Islet precursor cell (in vitro differentiated cells): ENCODE results near the gene ERMARD.

Experiments
- DNase-seq: peaks from one replicate; pipeline ENCODE4 v3.0.0-alpha.2; 2018

Gene ERMARD

DNA sequence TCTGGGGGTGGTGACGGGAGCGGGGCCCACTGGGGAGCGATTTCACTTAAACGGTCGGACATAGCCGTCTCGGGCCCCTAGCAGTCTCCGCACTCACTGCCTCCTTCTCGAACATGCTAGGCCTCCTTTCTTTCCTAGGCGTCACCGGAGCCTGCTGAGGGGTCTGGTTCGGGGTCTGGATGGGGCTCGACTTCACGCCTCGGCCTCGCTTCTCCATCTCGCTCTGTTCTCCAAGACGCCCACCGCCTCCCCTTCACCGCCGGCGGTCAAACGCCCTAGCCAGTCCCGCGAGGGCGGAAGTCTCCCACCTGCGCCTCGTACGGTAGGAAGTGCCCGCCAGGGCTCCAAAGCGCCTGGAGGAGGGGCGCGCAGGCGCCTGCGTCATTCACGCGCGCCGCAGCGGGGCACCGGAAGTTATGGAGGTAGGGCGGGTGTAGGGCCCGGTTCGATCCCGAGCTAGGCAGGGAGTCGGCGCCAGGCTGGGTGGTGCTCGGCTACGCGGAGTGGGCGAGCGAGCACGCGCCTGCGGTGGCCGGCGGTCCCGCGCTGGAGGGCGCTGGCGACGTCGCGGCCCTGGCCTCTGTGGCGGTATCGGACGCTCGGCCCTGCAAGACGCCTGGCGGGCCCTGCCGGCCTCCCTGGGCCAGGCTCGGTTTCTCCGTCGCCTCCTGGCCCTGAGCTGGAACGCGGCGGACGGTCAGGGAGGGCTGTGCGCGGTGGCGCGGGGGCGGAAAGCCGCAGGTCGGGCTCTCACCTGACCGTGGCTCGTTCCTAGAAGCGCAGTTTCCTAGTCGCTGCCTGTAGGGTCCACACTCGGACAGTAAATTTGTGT, at the start of gene ERMARD, which contains the start of gene DYNLT2:
Gene ERMARD, plus strand, starts transcription at position 381 of the 832 bp plus-strand sequence. Its CDS starts 36 bp downstream, at position 417.
Gene DYNLT2, minus strand, starts transcription at position 331 of the 832 bp plus-strand sequence. Its CDS starts 114 bp downstream, at position 217.
- peak; percentile 98 for DNase-seq

DNA sequence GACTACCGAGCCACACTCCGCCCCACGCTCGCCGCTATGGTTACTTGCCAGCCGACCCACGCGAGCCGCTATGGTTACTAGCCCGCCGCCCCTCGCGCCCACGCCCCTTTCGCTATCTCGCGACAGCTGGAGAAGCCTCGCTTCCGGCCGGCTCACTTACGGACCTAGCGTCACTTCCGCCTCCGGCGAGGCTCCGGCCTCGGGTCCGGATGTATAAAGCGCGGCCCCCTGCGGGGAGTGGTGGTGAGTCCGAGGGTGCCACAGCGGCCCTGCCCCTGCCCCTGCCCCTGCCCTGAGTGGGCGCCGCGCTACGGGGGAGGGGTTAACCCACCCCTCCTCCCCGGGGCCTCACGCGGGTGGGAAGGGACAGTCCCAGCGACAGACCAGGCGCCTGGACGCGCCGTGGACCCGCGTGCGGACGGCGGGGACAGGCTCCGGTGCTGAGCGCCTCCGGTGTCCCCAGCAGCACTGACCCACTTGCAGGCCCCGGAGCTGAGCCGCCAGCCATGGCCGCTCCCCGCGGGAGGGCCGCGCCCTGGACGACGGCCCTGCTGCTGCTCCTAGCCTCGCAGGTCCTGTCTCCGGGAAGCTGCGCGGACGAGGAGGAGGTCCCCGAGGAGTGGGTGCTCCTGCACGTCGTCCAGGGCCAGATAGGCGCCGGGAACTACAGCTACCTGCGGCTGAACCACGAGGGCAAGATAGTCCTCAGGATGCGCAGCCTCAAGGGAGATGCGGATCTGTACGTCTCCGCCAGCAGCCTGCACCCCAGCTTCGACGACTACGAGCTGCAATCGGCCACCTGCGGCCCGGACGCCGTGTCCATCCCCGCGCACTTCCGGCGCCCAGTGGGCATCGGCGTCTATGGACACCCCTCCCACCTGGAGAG, 49.2 kb upstream of the ERMARD start, which contains the start of the genes C6orf120 and WDR27:
Gene C6orf120, plus strand, starts transcription at position 173 of the 886 bp plus-strand sequence. Its CDS starts 334 bp downstream, at position 507.
Gene WDR27, minus strand, starts transcription at position 76 of the 886 bp plus-strand sequence. CDS start 13,024 bp downstream, outside the sequence.
- DNase-seq: peak; percentile 98

DNA sequence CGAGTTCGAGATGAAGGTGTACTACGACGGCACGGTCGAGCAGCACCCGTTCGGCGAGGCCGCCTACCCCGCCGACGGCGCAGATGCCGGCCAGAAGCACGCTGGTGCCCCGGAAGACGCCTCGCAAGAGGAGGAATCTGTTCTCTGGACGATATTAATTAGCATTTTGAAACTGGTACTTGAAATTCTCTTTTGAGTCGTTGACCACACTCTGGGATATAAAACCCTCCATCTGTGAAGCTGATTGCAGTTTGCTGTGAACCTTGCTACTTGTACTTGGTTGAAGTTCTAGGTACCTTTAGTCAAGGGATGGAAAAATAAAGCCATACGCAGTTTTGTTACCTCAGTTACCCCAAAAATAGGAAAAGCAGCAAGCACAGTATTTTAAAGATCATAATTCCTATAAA, 48.6 kb upstream of the ERMARD start:
- DNase-seq: no peak

DNA sequence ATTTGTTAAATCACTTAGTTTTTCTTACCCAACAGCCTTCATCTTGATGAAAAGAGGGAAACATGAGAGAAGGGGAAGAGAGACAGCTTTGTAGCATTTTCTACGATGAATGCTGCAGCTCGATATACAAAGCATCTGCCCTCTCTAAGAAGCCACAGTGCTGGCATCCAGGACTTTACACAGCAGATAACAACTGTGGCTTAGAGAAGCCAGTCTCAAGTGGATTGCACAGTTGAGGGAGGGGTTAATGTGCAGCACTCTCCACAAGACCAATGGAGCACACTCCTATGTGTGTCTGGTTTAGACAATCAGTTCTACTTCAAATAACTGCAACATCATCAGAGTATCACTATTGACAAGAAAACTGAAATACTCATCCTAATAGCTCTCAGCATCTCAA, 43.6 kb upstream of the ERMARD start:
- DNase-seq: no peak

DNA sequence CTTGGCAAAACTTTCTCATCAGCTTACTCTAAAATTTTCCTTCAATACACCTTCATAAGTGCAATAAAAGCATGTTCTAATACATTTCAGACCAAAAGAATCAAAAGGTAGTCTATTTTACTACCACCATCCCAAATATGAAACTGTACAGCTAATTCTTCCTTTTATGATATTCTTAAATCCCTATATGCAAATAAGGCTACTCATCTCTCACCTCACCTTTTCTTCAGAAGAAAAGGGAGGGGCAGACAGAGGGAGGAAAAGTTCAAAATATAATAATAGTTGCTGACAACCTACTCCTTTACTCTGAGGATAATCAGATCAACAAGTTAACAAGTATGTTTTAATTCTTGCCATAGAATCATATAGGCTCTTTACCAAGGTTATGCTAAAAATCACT, 42.1 kb upstream of the ERMARD start:
- DNase-seq: no peak

DNA sequence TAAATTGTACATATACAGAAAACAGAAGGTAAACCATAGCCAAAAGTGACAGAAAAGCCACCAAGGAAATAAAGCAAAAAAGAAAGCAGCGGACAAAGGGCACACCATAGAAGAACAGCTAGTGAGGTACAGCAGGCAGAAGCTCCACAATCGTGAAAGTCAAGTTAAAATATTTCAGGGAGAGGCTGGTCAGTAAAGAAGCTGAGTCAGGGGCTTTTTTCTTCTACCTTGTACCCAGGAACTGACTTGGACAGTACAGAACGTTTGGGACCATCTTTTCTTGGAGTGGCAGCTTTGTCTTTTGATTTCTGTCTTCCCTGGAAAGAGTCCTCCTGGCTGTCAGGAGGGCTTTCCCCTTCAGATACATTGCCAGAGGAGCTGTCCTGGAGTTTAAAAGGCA, 41.4 kb upstream of the ERMARD start:
- DNase-seq: no peak

DNA sequence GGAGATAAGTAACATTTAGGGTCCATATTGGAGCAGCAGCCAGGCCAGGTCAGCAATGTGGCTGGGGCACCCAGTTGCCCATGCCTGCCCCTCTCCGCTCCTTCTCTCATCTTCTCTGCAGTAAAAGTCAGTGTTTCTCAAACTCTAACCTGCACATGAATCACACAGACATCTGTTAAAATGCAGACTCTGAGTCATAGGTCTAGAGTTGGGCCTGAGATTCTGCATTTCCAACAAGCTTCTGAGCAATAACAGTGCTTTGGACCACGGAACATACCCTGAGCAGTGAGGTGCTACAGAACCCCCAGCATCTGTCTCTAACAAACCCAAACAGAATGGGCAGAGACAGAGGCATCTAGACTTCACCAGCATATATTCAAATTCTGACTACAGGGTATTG, 37.2 kb upstream of the ERMARD start:
- no peak for DNase-seq

DNA sequence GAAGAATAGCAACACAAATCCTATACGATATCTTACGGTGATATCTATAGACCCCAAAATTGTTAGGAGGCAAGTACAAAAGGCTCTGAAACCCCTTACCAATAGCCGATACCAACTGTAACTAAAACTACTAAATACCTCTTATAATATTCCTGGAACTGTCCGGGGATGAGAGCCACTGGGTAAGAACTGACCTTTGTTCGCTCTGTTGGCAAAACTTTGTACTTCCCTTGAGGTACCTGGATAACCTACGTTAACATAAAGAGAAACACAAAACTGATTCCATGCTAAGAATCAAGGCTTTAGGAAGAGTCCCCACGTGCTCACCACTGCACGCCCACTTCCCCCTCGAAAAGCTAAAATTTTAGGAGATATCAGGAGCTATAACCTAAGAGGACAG, 36.8 kb upstream of the ERMARD start:
- DNase-seq: no peak

DNA sequence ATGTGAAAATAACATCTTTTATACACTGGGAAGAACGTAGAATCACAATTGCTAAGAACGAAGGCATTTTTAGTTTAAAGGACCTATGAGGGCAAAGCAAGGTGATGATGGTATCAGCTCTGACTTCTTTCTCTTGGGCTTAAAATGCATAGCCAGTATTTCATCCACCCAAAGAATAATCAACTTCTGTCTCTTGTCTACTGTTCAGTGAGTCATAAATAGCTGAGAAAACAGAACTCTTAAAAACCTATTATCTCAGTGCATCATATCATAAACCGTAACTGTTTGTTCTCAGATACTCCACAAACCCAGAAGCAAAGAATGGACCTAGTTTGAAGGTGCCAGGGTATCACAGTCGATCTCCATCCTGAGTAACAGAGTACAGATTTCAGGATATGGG, 32.3 kb upstream of the ERMARD start:
- no peak for DNase-seq

DNA sequence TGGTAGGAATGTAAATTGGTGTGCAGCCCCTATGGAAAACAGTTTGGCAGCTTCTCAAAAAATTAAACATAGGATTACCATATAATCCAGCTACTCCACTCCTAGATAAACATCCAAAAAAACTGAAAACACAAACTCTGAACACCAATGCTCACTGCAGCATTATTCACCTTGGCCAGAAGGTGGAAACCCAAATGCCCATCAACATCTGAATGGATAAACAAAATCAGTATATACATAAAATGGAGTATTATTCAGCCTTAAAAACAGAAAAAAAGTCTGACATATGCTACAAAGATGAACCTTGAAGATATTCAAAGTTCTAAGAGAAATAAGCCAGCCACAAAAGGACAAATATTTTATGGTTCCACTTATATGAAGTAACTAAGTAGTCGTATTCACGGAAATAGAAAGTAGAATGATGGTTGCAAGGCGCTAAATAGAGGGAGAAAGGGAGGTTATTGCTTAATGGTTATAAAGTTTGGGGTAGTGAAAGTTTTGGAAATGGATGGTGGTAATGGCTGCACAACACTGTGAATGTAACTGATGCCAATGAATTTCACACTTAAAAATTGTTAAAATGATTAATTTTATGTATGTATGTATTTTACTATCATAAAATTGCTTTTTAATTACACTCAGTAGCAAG, 31.1 kb upstream of the ERMARD start:
- no peak for DNase-seq

DNA sequence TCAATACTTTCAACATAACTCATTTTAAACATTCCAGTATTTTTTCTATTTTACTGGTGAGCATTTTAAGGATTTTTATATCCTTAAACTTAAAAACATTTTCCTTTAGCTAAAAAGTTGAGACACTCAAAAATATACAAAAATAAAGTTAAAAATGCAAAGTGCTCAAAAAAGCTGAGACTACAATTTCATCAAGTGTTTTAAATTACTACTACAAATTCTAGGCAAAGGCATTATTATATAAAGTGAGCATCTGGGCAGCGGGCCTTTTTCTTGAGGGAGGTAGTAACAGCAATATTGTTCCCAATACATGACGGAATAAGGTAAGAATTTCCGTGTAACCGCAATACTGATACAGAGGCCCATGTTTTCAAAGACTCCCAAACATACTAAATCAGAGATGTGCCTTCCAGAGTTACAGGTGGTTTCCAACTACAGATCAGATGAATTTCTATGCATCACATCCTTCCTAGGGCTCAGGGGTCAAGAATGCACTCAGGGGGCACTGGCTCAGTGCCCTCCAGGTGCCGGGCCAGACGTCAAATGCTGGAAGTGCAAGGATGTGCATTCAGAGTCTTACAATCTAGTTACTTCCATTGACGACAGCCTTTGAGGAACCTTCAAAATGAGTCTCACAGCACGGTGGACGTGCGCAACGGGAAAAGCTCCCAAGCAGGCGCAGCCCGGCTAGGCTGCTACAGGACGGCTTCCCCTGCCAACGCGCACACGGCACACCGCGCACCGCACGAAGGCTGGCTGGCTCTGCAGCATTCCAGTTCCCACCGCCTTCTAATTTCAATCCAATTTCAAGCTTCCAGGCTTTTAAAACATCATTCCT, 28.8 kb upstream of the ERMARD start:
- DNase-seq: peak; percentile 67

DNA sequence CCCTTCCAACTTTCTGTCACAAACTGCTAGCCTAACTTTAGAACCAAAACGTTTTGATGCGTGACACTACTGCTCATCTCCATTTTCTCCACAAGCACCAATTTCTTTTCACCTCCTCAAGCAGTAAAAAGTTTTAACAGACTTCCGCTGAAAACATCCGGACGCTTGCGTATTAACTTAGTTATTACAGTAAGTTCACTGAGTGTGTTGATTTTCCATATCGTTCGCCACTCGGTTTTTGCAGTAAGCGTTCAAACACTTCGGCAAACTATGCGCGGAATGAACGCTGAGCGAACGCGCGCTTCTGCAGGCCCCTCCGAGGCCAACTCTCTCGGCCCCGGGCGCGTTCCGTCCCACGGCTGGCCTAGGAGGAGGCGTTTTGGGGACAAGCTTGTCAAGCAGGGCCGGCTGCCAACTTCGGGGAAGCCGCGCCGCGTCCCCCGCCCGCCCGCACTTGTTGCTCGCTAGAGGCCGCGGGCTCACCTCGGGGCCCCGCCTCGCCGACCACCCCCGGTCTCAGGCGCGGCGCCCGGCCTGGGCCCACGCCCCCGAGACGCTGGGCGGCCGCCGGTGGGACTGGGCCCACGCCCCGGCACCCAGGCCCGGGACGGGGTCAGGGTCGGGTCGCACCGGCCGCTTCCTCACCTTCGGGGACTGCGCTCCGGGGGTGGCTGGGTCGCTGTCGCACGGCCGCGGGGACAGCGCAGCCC, 28.1 kb upstream of the ERMARD start:
- peak; percentile 77 for DNase-seq

DNA sequence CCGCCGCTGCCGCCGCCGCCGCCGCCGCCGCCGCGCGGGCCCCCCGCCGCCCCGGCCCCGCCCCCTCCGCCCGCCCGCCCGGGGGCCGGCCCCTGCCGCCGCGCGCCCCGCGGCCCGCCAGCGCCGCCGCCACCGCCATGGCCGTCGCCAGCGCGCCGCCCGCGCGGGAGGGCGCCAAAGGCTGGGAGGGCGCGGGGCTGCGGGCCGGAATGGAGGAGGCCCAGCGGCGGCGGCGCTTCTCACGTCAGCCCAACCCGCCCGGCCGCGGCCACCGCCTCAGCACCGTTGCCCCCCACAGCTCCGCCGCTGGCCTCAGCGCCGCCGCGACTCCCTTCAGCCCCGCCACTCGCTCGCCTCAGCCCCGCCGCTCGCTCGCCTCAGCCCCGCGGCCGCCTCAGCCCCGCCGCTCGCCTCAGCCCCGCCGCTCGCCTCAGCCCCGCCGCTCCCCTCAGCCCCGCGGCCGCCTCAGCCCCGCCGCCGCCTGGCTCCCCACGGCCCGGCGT, 27.4 kb upstream of the ERMARD start:
- DNase-seq: no peak

DNA sequence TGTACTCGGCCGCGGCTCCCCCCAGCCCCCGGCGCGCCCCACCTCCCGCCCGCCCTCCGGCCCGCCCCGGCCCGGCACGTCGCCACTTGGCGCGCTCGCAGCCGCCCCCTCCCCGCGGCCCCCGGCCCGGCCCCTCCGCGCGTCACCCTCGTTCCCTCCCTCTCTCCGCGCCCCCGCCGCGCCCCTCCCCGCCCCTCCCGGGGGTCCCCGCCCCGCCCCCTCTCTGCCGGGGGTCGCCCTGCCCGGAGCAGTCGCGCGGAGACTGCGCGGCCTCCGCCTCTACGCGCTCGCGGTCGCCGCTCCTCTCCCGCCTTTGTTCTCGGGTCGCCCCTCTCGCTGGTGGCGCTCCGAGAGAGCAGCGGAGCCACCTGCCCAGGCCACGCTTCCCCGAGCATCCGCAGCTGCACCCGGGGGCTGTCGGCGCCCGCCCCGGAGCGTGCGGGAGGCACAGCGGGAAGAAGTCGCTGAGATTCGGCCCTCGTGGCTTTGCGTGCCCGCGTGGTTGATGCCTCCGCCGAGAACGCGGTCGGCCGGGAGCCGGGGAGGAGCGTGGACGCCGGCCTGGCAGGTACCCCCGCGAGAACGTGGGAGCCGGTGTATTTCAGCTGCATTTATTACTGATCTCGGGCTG, 26.8 kb upstream of the ERMARD start, which contains the start of gene PHF10:
Gene PHF10, minus strand, starts transcription at position 7 of the 631 bp plus-strand sequence. CDS start 569 bp downstream, outside the sequence.
- DNase-seq: peak; percentile 82

DNA sequence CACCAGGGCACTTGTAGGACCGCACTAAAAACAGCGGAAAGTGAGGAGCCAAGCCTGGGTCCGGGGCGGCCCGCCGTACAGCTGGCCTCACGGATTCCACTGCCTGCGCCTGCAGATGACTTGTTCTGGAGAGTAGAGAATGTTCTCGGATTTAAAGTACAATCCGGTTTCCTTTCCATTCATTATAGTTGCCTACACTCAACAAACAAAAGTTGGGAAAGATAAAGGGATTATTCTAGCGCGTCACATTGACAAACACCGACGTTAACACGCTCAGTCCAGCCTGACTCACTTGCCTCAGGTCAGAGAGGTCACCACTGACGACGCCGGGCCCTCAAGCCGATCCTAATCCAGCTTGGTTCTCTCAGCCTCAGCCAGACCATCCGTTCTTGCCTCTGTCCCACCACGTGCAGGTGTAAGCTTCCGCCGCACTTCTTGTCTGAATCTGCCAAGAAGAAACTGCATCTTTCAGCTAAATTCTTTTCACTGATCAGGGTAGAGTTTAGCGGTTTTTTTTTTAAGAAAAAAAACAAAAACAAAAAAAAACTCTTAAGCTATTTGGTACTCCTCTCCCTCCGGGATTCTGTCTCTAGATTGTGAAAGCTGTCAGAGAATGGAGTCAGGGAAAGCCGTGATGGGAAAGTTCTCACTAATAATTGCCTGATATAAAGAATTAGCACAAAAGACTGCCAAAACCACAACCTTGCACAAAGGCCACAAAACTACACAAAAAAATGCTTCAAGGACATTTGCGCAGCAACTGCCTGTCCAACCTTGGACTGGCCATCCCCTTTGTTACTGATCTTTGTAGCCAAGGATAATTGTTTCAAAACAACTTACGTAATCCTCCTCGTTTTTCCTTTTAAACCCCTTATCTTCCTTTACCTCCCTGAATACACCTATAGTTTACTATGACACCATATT, 26.0 kb upstream of the ERMARD start:
- DNase-seq: peak; percentile 85

DNA sequence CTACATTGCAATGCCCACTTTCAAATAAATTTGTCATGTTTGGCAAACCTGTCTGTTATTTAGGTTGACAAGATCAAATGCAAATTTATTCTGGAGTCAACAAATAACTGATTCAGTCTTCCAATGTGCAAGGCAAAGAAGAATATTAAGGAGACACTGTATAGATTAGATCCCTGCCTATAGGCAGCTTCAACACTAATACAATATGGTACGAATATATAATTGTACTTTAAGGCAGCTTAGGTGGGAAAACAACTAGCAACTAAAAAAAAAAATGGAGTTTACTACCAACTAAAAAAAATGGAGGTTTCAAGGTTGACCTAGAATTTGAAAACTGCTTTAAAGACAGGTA, 25.4 kb upstream of the ERMARD start:
- DNase-seq: no peak

DNA sequence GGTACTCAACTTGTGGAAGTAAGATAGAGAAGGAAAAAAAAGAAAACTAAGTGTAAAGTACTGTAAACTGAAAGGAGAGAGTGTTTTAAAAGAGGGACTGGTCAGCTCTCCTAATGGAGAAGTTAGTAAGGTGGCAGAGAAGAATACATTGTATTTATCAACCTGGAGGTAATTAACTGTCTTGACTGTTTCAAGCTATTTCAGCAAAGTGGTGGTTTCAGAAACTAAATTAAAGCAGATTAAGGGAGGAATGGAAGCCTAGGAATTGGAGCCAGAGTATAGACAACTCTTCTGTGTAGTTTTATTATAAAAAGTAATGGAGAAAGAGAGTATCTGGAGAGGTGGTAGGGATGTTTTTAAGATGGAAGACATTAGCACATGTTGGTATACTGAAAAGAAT, 24.5 kb upstream of the ERMARD start:
- no peak for DNase-seq

DNA sequence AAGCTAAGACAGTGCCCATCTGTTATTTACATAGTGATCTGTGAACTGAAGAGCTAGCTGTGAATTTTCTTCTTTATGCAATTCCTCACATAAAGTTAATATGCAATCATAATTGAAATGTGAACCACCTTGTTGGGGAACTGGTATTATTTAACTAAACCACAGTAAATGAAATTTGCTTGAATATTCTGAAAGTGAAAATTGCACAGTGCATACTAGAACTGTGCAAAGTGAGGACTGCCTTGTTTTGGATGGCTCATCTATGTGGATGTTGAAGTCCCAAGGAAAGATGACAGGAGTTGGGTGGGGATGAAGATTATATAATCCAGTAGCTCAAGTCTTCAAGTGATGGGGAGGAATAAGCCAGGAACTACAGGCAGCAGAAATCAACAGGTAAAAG, 21.5 kb upstream of the ERMARD start:
- no peak for DNase-seq

DNA sequence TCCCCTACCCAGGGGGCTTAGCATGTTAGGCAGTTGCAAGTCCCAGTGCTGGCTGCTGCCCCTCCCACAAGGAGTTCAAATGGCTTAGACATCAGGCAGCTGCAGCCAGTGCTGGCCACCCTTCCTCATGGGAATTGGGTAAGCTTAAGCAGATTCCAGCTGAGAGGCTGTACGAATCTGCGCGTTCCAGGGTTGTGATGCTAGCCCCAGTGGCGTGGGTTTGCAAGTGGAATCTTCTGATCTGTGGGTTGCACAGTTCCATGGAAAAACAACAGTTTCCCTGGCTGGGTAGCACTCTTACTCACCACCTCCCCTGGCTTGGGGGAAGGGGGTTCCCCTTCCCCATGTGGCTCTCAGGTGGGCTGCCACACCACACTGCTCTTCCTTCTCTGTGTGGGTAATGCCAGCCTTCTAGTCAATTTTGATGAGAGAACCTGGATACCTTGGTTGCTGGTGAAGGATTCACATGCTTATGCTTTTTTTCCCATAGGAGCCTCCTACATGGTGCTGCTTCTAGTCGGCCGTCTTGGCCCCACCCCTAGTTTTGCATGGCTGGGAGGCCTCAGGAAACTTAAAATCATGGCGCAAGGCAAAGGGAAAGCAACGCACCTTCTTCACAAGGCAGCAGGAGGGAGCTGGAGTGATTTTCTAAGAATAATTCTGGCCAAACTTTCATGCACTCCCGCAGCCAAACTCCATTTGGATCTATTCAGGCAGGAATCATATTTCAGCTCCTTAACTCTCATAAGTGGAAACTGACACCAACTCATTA, 13.0 kb upstream of the ERMARD start:
- no peak for DNase-seq
